Activated CD8-positive, alpha-beta memory T cell treated with anti-CD3 and anti-CD28 coated beads for 36 hours (primary cell): ENCODE measurements around the gene RPP30. TPM values are rescaled to one million over a fixed set of nuclear protein-coding genes. Genes with fewer than 3 reads are reported as not detected.
"Not testable (repeated sequence)": the region's sequence is repeated elsewhere in the genome, so short reads cannot be mapped to it uniquely, and the experiment has no call there.

Source experiments
- CTCF ChIA-PET: fragments of 350-600 bp; sonication (Branson Sonifier 250); formaldehyde crosslinking; loops from one replicate; lab custom pipeline; 2021; ENCODE audit warnings: antibody characterized with exemption; lab: Charles Lee
- POLR2A ChIA-PET: fragments of 350-600 bp; sonication (Branson Sonifier 250); formaldehyde crosslinking; loops from one replicate; lab custom pipeline; 2021; ENCODE audit warnings: antibody characterized with exemption; lab: Charles Lee
- total RNA-seq, 2 experiments: library from RNA; stranded (reverse); gene quantifications; one replicate each; pipeline ENCODE4 v1.2.3, GENCODE V29; 2021

RPP30 gene
- total RNA-seq, 2 experiments from 2014 or later, result 107 to 112 TPM

DNA sequence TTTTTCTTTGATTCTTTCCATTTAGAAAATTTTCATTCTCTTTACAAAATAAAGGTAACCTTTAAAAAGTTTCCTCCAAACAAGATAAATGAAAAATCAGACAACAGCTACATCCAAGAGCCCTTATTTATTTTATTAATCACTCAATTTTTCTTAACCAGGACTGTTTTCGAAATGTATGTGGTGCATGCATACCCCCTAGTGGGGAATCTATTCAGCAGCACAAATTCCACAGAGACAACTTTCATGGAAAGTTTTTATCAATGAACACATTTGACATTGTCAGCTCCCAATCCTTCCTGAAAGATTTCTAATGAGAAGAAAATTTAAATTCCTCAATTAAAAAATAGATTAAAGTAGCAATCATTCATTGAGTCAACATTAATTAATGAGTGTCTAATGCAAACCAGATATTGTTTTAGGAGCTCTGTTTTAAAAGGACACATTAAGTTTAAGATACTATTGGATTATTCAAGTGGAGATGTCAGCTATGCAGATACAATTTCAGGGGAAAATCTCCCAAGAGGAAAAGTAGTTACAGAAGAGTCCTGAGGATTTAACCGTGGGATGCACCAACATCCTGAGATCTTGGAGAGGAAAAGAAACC, 8.8 kb upstream of the RPP30 start:
- ChIA-PET CTCF (interaction anchor here (0.8 to 1.8 kb wide), 2 partner anchors 10 to 113 kb away, joined by 4 read pairs; no protein-coding TSS in a partner anchor), POLR2A (no interaction called here)

DNA sequence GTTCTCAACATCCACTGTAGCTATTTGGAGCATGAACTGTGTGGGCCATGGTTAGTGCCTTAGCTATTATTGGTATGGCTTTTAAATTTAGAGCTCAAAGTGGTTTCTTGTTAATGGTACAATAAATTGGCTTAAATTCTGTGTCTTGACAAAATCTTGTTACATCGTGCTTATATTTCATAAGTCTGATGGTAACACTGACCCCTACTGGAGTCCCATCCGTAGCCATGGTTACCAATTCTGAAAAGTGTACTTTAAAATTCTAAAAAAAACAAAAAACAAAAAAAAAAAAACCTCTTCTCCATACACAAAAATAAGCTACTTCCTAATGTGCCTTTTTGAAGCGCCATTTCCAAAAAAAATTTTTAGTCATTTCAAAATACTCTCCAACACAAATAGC, 6.4 kb upstream of the RPP30 start:
- CTCF ChIA-PET, result interaction anchor here (0.7 kb wide), 1 partner anchor 1430 kb away, joined by 3 read pairs; no protein-coding TSS in a partner anchor
- POLR2A ChIA-PET, result no interaction called here

DNA sequence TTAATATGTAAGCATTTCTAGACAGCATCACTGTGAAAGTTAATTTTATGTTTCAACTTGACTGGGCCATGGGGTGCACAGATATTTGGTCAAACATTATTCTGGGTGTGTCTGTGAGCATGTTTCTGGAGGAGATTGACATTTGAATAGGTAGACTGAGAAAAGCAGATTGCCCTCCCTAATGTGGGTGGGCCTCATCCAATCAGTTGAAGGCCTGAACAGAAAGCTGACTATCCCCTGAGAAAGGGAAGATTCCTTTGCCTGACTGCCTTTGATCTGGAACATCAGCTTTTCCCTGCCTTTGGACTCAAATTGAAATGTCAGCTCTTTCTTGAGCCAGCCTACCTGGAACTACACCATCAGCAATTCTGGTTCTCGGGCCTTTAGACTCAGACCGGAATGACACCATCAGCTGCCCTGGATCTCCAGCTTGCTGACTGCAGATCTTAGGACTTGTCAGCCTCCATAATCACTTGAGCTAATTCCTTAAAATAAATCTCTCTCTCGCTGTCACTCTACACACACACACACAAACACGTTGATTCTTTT, 5.7 kb upstream of the RPP30 start:
- ChIA-PET CTCF (interaction anchor here (0.7 kb wide), 1 partner anchor 1431 kb away, joined by 3 read pairs; no protein-coding TSS in a partner anchor), POLR2A (no interaction called here)

DNA sequence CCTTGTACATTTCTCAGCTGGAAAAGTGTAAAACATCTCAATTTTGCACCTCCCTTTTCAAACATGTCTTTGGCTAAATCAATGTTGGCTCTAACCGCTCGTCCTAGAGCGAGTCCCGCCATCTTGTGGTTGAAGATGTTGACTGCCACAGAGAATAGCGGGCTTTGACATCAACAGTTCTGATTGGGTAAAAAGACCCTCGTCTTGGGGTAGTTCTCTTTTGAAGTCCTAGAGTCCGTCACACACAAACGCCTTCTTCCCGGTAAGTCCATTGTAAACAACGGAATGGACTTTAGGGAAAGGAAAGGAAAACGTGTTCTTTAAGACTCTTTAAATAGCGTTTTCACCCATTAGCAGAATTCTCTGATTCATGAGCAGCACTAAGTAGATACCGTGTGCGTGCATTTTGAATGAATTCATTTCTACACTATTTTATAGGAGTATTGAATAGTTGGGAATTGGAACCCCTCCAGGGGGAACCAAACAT, 452 bp upstream of the RPP30 start:
- POLR2A ChIA-PET, result interaction anchor here (0.7 to 2.0 kb wide), 3 partner anchors 14 to 540 kb away, joined by 3 to 8 read pairs (median 3); partner anchors contain the start of gene HTR7
- CTCF ChIA-PET, result interaction anchor here (1.0 to 2.3 kb wide), 3 partner anchors 84 to 135 kb away, joined by 4 to 7 read pairs (median 5); no protein-coding TSS in a partner anchor

DNA sequence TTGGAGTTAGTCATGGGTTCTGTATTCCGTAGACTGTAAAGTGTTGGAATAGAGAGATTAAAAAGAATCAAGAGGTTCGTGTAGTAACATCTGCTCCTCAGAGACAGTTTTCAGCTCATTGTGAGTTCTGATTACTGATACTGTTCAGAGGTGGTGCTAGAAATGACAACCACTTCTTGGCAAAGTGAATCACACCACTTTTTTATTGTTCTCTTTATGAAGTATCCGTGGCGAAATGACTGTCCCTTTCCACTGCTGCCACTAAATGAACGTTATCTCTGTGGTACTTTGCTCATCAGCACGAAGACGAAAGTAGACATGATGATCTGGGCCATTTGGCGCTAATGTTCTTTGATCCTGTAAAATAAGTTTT, 860 bp downstream of the RPP30 start:
- POLR2A ChIA-PET, result interaction anchor here (0.6 to 2.0 kb wide), 3 partner anchors 15 to 542 kb away, joined by 3 to 8 read pairs (median 3); partner anchors contain the start of gene HTR7

DNA sequence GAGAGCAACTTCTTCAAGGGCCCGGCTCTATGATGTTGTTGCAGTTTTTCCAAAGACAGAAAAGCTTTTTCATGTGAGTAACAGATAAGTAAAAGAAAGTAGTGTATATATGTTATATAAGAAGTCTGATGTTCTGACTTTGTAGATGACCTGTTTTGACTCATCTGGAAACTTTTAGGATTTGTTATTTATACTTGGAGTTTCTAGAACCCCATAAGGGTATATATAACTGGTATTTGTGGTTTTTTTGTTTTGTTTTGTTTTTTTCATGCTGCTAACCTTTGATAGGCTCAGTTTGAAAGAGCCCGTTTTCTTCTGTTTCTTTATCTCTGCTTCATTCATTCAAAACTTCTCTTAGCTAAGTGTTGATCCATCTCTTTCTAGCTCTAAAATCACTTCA, 7.3 kb downstream of the RPP30 start:
- CTCF ChIA-PET, result interaction anchor here (1.8 kb wide), 1 partner anchor 31 kb away, joined by 6 read pairs; no protein-coding TSS in a partner anchor
- POLR2A ChIA-PET, result interaction anchor here (0.9 kb wide), 1 partner anchor 22 kb away, joined by 3 read pairs; no protein-coding TSS in a partner anchor

More for the DNA sequence above, 860 bp downstream of the RPP30 start:
- CTCF ChIA-PET, result interaction anchor here (0.9 to 2.3 kb wide), 4 partner anchors 10 to 378 kb away, joined by 3 to 7 read pairs (median 4); no protein-coding TSS in a partner anchor

DNA sequence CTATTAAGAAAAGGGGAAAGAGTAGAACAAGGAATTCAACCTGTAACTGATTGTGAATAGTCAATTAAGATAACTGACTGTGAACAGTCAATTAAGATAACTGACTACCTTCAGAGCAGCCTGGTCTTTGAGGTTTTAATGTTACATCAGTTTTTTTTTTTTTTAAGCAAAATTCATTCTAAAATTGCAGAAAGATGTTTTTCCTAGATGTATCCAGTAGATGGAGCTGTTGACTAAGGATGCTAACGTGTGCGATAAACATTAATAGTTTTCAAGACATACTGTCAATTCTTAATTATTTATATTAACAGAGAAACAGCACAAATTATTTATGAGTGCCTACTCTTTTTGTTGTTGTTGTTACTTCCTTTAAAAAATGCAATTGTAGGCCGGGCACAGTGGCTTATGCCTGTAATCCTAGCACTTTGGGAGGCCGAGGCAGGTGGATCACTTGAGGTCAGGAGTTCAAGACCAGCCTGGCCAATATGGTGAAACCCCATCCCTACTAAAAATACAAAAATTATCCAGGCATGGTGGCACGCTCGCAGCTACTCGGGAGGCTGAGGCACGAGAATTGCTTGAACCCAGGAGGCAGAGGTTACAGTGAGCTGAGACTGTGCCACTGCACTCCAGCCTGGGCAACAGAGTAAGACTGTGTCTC, 8.4 kb downstream of the RPP30 start:
- POLR2A ChIA-PET, result not testable (repeated sequence)
- CTCF ChIA-PET, result interaction anchor here (0.7 to 1.8 kb wide), 3 partner anchors 30 to 371 kb away, joined by 4 to 6 read pairs (median 4); no protein-coding TSS in a partner anchor

DNA sequence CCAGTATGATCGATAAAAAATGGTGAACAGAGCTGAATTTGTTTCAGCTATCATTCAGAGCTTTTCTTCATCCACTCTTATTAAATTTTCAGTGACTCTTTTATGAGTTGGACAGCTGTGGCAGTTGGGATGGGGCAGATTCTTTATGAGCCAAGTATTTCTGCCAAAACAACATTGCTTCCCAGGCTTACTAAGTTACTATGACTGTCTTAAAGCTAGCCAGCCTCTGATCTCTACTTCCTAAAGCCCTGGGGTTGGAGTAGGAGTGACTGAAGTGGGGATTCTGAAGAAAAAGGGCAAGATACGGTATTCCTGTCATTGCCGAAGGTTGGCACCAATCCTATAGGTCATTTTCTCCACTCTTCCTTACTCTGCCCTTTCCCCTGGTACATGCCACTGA, 12.7 kb downstream of the RPP30 start:
- CTCF ChIA-PET, result no interaction called here
- POLR2A ChIA-PET, result no interaction called here

DNA sequence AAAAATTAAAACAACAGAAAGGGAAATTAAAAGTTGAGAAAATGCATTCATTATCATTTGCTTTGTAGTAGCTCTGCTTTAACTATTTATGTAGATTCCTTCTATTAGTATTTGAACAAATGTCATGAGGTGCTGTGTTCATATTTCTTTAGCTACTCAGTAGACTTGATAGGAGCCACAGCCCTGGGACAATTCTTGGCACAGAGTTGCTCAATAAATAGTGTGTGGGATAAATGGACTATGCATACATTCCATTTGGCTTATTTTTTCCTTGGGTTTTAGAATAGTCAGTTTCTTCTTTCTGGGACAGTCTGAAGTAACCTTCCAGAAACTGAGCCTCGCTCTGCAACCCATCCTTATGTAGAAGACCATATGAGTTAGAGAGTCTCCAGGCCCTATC, 13.4 kb downstream of the RPP30 start:
- POLR2A ChIA-PET, result no interaction called here
- CTCF ChIA-PET, result no interaction called here

DNA sequence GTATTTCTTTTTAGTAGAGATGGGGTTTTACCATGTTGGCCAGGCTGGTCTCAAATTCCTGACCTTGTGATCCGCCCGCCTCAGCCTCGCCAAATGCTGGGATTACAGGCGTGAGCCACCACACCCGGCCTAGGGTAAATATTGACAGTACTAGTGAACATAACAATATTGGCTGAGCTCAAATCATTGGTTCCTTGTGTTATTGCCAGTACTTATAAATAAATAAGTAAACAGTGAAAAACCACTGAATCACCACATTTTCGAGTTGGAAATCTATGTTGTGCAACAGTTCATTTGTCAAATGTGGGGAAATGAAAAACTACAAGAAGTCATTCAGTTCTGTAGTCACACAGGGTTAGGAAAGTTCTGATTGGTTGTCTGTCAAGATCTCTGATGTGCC, 15.8 kb downstream of the RPP30 start:
- POLR2A ChIA-PET, result no interaction called here

DNA sequence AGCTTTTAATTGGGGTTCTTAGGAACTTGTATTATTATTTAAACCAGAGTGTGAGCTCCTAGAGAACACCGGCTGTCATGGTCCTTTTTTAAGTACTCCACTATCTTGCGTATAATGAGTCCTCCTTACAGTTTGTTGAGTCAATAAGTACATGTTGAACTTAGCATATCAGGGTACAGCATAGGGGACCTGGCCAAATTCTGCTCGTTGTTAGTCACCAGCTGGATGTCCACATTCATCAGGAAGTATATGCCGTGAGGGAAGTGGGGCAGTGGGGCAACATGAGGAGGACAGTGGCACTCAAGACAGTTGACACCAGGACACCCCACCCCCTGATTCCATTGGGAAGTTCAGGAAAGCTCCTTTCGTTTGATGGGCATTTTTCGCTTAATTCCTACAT, 16.6 kb downstream of the RPP30 start:
- ChIA-PET POLR2A (no interaction called here), CTCF (interaction anchor here (0.7 to 0.8 kb wide), 2 partner anchors 34 to 56 kb away, joined by 3 read pairs; no protein-coding TSS in a partner anchor)

More for the DNA sequence above, 15.8 kb downstream of the RPP30 start:
- CTCF ChIA-PET, result interaction anchor here (1.0 kb wide), 1 partner anchor 119 kb away, joined by 3 read pairs; no protein-coding TSS in a partner anchor

DNA sequence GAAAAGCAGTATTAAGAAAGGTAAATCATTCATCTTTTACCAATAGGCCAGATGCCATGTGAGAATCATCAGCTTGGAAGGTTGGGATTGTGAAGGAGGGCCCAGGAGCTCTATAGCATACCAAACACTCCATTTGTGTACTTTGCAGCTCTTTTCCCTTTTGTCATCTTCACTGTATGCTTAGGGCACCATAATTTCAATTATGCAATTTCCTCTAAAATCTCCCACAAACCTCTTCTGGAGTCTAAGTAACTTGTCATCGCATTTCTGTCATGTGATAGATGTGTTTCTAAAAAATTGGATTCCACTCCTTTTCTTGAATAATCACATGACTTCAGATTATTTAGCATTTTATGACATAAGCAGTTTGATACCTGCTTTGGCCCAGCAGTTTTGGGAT, 17.9 kb downstream of the RPP30 start:
- CTCF ChIA-PET, result interaction anchor here (1.2 kb wide), 1 partner anchor 117 kb away, joined by 3 read pairs; no protein-coding TSS in a partner anchor

DNA sequence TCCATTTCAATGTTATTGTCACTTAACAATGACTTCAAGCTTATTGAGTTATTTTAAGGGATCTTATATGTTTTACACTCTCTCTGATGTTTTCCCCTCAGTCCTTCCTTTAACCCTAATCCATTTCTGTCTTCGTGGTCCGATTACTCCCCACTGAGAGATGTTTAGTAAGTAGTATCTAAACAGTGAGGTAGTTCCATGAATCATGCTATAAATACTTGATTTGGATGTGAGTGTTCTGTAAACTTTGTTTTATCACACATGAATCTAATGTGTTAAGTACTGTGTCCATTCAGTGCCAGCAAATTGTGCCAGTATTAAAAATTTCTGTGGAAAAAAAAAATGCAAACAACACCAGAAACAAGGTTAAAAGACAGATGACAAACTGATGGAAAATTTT, 18.6 kb downstream of the RPP30 start:
- ChIA-PET POLR2A (no interaction called here), CTCF (no interaction called here)

More for the DNA sequence above, 17.9 kb downstream of the RPP30 start:
- POLR2A ChIA-PET, result interaction anchor here (0.7 kb wide), 1 partner anchor 103 kb away, joined by 4 read pairs; no protein-coding TSS in a partner anchor

DNA sequence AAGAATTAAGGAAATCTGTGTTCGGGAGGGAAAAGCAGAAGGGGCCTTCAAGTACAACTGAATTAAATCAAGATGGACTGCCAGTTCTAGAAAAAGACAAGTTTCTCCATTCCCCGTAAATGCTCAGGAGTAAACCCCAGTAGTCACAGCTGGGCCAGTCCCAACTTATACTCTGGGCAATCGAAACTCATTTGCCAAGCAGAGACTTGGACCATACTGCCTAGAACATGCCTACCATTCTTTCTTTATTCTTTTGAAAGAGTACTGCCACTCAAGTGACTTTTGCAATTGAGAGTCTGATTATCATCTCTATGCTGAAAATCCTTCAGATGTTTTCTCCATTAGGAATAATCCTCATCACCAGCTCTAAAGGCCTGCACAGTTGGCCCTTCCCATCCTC, 21.4 kb downstream of the RPP30 start:
- CTCF ChIA-PET, result no interaction called here
- POLR2A ChIA-PET, result no interaction called here

DNA sequence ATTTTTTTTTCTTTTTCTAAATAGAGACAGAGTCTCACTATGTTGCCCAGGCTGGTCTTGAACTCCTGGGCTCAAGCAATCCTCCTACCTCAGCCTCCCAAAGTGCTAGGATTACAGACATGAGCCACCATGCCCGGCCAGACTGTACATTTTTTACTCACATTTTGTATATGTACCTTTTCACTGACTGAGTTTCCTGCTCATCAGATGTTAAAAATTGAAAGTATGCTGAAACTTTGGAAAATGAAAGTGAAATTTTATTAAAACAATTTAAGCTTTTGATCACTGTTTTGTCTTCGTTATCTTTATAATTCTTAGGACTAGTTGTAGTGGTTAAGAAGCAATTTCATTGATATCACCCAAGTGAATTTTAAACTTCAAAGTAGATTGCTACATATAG, 25.1 kb downstream of the RPP30 start:
- POLR2A ChIA-PET, CTCF ChIA-PET: not testable (repeated sequence)

DNA sequence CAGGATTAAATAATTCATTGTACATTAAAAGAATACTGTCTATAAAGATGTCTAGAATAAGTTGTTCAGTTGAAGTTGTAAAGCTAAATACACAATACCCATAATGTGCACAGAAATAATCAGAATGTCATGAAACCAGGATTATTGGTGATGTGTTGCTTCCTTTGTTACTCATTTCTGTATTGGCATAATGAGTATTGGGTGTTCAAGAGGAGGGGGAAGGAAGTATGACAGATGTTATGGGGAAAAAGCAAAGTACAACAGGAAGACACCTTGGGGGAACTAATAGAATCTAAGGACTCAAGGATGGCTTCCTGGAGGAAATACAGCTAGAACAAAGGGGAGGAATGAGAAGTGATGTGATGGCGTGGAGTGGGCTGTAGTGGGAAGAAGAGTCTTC, 34.2 kb downstream of the RPP30 start:
- ChIA-PET CTCF (no interaction called here), POLR2A (interaction anchor here (0.6 kb wide), 1 partner anchor 34 kb away, joined by 3 read pairs; the partner anchor contains the start of gene RPP30)

DNA sequence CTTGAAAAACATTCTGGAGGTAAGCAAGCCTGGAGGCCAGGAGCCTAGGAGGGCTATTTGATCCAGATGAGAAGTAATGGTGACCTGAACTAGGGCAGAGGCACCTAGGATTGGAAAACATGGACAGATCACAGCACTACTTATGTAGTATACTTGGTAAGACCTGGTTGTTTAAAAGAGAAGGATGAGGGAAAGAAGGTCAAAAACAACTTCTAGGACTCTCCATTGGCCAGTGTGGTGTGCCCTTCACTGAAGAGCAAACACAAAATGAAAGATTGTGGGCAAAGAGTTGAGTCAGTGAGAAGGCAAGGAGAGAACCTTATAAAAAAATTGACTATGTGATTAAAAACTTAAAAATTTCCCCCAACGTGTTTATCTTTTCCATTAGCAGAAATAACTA, 34.8 kb downstream of the RPP30 start:
- POLR2A ChIA-PET, result no interaction called here
- CTCF ChIA-PET, result no interaction called here

DNA sequence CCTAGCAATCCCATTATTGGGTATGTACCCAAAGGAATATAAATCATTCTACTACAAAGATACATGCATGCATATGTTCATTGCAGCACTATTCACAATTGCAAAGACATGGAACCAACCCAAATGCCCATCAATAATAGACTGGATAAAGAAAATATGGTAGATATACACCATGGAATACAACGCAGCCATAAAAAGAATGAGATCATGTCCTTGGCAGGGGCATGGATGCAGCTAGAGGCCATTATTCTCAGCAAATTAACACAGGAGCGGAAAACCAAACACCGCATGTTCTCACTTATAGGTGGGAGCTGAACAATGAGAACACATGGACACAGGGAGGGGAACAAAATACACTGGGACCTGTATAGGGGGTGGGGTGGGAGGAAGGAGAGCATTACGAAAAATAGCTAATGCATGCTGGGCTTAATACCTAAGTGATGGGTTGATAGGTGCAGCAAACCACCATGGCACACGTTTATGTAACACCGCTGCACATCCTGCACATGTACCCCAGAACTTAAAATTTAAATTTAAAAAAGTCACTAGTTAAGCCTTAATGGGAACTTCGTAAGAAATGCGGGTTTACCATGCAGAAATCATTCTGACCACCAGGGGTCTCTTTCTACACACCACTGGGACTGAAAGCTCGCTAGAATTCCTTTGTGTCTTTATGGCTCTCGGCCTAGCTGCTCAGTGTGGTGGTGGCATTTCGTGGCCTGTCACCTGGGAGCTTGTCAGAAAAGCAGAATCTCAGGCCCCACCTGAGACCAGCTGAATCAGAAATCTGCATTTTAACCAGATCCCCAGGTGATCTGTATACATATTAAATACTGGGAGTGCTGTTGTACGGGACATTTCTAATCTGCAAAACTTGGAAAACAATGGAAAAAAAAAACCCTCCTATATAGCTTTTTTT, 39.6 kb downstream of the RPP30 start:
- CTCF ChIA-PET, result interaction anchor here (0.9 to 1.8 kb wide), 12 partner anchors 10 to 996 kb away, joined by 3 to 7 read pairs (median 3); no protein-coding TSS in a partner anchor
- POLR2A ChIA-PET, result interaction anchor here (0.7 kb wide), 1 partner anchor 19 kb away, joined by 4 read pairs; no protein-coding TSS in a partner anchor
